PC-3 (cell line): ENCODE measurements around the gene BTD. TPM values are rescaled to one million over a fixed set of nuclear protein-coding genes. Genes with fewer than 3 reads are reported as not detected.

Source experiments
- ATAC-seq: fragments of 200-7000 bp; cut with Tn5 transposase; 2 replicates; pipeline ENCODE4 v1.9.1; 2020; ENCODE audit warnings: mild to moderate bottlenecking, moderate library complexity
- BruUV-seq: library from RNA; stranded (reverse); fragments of 400-500 nt; replicated peaks from 2 replicates; lab custom pipeline; 2021; lab: Mats Ljungman, UMichigan
- CTCF ChIA-PET: fragments of 300-600 bp; sonication (Branson Sonifier 250); formaldehyde crosslinking; loops from one replicate; lab custom pipeline; 2022; ENCODE audit warnings: antibody characterized with exemption; lab: Charles Lee
- POLR2A ChIA-PET: fragments of 300-600 bp; sonication (Branson Sonifier 250); formaldehyde crosslinking; loops from one replicate; lab custom pipeline; 2022; ENCODE audit warnings: antibody characterized with exemption; ENCODE audit not compliant: unreplicated experiment; lab: Charles Lee
- DNase-seq: peaks from one replicate; pipeline ENCODE4 v3.0.0-alpha.2; 2015
- H2AFZ ChIP-seq: fragments of 300-600 bp; sonication (generic); 2 replicates; pipeline ENCODE4 v1.6.0; 2016; ENCODE audit warnings: antibody characterized with exemption, low read length
- H3F3A ChIP-seq: fragments of 300-600 bp; sonication (generic); one replicate; pipeline ENCODE4 v1.6.0; 2017; ENCODE audit warnings: antibody characterized with exemption, low read length, control low read depth, mild to moderate bottlenecking; ENCODE audit not compliant: unreplicated experiment
- H3K27ac ChIP-seq: fragments of 300-600 bp; sonication (generic); 2 replicates; pipeline ENCODE4 v1.5.1; 2016; ENCODE audit warnings: mild to moderate bottlenecking, low read length
- H3K27me3 ChIP-seq: fragments of 300-600 bp; sonication (generic); 2 replicates; pipeline ENCODE4 v1.6.1; 2016; ENCODE audit warnings: low read length, mixed read lengths
- H3K36me3 ChIP-seq: fragments of 300-600 bp; sonication (generic); 2 replicates; pipeline ENCODE4 v1.6.1; 2016; ENCODE audit warnings: low read depth, mixed run types, low read length, mixed read lengths
- H3K4me1 ChIP-seq: fragments of 300-600 bp; sonication (generic); 2 replicates; pipeline ENCODE4 v1.5.1; 2016; ENCODE audit warnings: low read length; ENCODE audit not compliant: insufficient read depth
- H3K4me2 ChIP-seq: fragments of 300-600 bp; sonication (generic); 2 replicates; pipeline ENCODE4 v1.6.0; 2016; ENCODE audit warnings: low read length
- H3K4me3 ChIP-seq: fragments of 300-600 bp; sonication (generic); 2 replicates; pipeline ENCODE4 v1.5.1; 2016; ENCODE audit warnings: mild to moderate bottlenecking, low read length, mixed read lengths
- H3K79me2 ChIP-seq: fragments of 300-600 bp; sonication (generic); 2 replicates; pipeline ENCODE4 v1.6.1; 2017; ENCODE audit warnings: low read length, mixed read lengths
- H3K9ac ChIP-seq: fragments of 300-600 bp; sonication (generic); 2 replicates; pipeline ENCODE4 v1.6.0; 2016; ENCODE audit warnings: mild to moderate bottlenecking, low read length
- H3K9me2 ChIP-seq: fragments of 300-600 bp; sonication (generic); replicated peaks from 2 replicates; pipeline ENCODE4 v1.6.1; 2016; ENCODE audit warnings: mixed run types, low read length, mixed read lengths
- H3K9me3 ChIP-seq: fragments of 300-600 bp; sonication (generic); 2 replicates; pipeline ENCODE4 v1.6.1; 2016; ENCODE audit warnings: low read length, mixed read lengths
- H4K20me1 ChIP-seq: fragments of 300-600 bp; sonication (generic); 2 replicates; pipeline ENCODE4 v1.6.1; 2016; ENCODE audit warnings: low read length, mixed read lengths
- EZH2 ChIP-seq: fragments of 300-600 bp; sonication (generic); IDR thresholded peaks from one replicate; pipeline ENCODE4 v1.6.1; 2017; ENCODE audit warnings: antibody characterized with exemption, mild to moderate bottlenecking, low read length; ENCODE audit not compliant: unreplicated experiment
- EZH2phosphoT487 ChIP-seq: fragments of 300-600 bp; sonication (generic); IDR thresholded peaks from 2 replicates; pipeline ENCODE4 v1.6.1; 2018; ENCODE audit warnings: mild to moderate bottlenecking, antibody characterized with exemption, low read length, borderline replicate concordance
- intact Hi-C: fragments of 100-400 bp; cut with micrococcal nuclease; formaldehyde crosslinking; loops from 2 replicates; pipeline ENCODE4 v1.9.0; 2023
- total RNA-seq: library from RNA; depleted of rRNA; stranded (reverse); fragments of >200 nt; gene quantifications from 2 replicates; pipeline ENCODE4 v1.2.3, GENCODE V29; 2014
- TF ChIP-seq, protein P1 (sequence below): fragments of 300-600 bp; sonication (generic); conservative IDR thresholded peaks from 2 replicates; pipeline ENCODE4 v1.5.1; 2017; ENCODE audit warnings: antibody characterized with exemption, low read depth, mild to moderate bottlenecking, low read length

BTD gene
- total RNA-seq, 1 experiment from 2014 or later = 11.7 TPM

DNA sequence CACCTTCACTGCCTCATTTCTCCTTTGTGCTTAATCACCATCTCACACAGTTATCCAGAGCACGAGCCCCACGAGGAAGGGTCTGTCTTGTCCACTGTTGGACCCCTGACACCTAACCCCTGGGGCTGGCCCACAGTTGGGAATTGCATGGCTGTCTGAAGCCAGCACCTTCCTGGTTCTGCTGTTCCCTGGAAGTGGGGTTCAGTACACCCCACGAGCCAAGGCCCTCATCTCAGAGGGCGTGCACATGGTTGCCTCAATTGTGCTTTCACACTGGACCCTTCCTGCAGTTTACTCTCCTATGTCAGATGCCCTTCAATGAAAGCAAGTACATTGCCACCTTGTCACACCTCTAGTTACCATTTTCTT, 30.7 kb downstream of the BTD start:
- Histone ChIP-seq H3K4me2 (no peak overlapping the region), H3K9me3 (no peaks in the 10 kb centered on the region), H3K36me3 (no peaks in the 10 kb centered on the region), H3K9ac (no peak overlapping the region; the same call in 1 of the 2 replicates), H3F3A (peaks cover 19% of the 10 kb centered on the region), H3K27ac (peak overlapping the region; percentile 89; the same call in 1 of the 2 replicates), H2AFZ (no peak overlapping the region), H3K4me3 (no peak overlapping the region), H4K20me1 (no peaks in the 10 kb centered on the region), H3K79me2 (no peaks in the 10 kb centered on the region), H3K9me2 (no peaks in the 10 kb centered on the region), H3K27me3 (no peaks in the 10 kb centered on the region), H3K4me1 (peaks cover 72% of the 10 kb centered on the region)
- BruUV-seq = no TSS peak
- POLR2A ChIA-PET = no interaction called here
- TF ChIP-seq EZH2 (no peak), EZH2phosphoT487 (no peak)
- TF ChIP-seq, protein P1, sequence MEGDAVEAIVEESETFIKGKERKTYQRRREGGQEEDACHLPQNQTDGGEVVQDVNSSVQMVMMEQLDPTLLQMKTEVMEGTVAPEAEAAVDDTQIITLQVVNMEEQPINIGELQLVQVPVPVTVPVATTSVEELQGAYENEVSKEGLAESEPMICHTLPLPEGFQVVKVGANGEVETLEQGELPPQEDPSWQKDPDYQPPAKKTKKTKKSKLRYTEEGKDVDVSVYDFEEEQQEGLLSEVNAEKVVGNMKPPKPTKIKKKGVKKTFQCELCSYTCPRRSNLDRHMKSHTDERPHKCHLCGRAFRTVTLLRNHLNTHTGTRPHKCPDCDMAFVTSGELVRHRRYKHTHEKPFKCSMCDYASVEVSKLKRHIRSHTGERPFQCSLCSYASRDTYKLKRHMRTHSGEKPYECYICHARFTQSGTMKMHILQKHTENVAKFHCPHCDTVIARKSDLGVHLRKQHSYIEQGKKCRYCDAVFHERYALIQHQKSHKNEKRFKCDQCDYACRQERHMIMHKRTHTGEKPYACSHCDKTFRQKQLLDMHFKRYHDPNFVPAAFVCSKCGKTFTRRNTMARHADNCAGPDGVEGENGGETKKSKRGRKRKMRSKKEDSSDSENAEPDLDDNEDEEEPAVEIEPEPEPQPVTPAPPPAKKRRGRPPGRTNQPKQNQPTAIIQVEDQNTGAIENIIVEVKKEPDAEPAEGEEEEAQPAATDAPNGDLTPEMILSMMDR = no peak
- CTCF ChIA-PET = no interaction called here
- DNase-seq (no peak), ATAC-seq (no peak)
- intact Hi-C loops = loop anchor here (10.0 kb wide), 1 partner anchor 613 kb away; no protein-coding TSS in a partner anchor

DNA sequence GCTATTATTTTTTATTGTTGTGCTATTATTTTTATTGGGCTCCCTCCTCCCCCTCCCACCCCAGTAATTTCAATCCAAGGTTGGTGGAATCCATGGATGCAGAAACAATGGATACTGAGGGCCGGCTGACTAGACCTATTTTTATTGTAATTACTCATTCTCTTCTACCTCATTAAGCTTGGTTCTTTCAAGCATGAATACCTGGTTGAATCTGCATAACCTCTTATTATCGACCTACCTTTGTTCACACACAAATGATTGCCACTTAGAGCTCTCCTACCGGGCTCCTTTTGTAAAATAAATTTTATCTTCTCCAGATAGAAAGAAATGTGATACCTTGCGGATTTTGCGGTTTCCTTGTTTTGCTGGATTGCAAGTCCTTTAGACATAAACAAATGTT, 31.6 kb downstream of the BTD start:
- BruUV-seq = no TSS peak
- ATAC-seq (no peak), DNase-seq (peak; percentile 26)
- ChIA-PET POLR2A (interaction anchor here (0.6 kb wide), 1 partner anchor 161 kb away, joined by 5 read pairs; no protein-coding TSS in a partner anchor), CTCF (no interaction called here)
- Histone ChIP-seq H3K4me1 (peaks cover 80% of the 10 kb centered on the region), H2AFZ (no peak overlapping the region), H4K20me1 (no peaks in the 10 kb centered on the region), H3K9ac (peak overlapping the region; percentile 40; the same call in 1 of the 2 replicates), H3K4me3 (0 out of 2 replicates have a peak overlapping the region, but pooled peaks have one; percentile 30), H3K27ac (peak overlapping the region; percentile 97), H3F3A (peaks cover 19% of the 10 kb centered on the region), H3K79me2 (no peaks in the 10 kb centered on the region), H3K27me3 (no peaks in the 10 kb centered on the region), H3K36me3 (no peaks in the 10 kb centered on the region), H3K4me2 (peak overlapping the region; percentile 83), H3K9me2 (no peaks in the 10 kb centered on the region), H3K9me3 (no peaks in the 10 kb centered on the region)
- intact Hi-C loops = loop anchor here (10.0 kb wide), 1 partner anchor 612 kb away; no protein-coding TSS in a partner anchor
- no peak for TF ChIP-seq EZH2
- TF ChIP-seq EZH2phosphoT487 = no peak
- TF ChIP-seq, protein P1 = no peak
